GM12892 (cell line): ENCODE results near the gene METTL24.

Source experiments
- POLR2A ChIP-seq: IDR thresholded peaks from 2 replicates; pipeline ENCODE4 v1.6.1; 2011; ENCODE audit warnings: low read depth, low read length, control low read depth
- POLR2AphosphoS5 ChIP-seq: IDR thresholded peaks from 2 replicates; pipeline ENCODE4 v1.6.1; 2011; ENCODE audit warnings: low read depth, low read length, control low read depth
- TAF1 ChIP-seq: IDR thresholded peaks from 2 replicates; pipeline ENCODE4 v1.6.1; 2011; ENCODE audit warnings: low read depth, mild to moderate bottlenecking, control low read depth, low read length, borderline replicate concordance

DNA sequence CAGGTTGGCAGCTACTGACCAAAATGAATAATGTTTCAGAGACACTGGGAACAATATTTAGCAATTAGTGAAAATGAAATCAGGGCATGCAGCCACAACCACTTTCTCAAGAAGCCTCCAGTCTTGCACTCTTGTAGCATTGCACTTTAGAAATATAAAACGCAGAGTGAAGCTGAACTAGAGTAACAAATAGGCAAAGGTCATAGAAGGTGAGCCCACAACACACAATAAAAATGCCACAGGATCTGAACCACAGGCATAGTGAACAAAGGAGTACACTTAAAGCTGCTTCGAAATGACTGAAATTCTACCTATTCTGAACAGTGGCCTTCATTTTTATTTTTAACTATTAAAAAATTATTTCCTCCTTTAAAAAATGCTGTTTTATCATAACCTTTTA, 32.3 kb upstream of the METTL24 start:
- TF ChIP-seq POLR2A (no peak), POLR2AphosphoS5 (no peak), TAF1 (no peak)
